WTC11 (cell line): ENCODE data around the gene ACOX3. TPM values are rescaled to one million over a fixed set of nuclear protein-coding genes. Genes with fewer than 3 reads are reported as not detected.

Source experiments
- ATAC-seq: fragments of 200-7000 bp; cut with Tn5 transposase; 2 replicates; pipeline ENCODE4 v1.10.0; 2021; ENCODE audit warnings: mild to moderate bottlenecking, moderate library complexity
- CTCF ChIA-PET: fragments of 300-600 bp; sonication (Branson Sonifier 250); formaldehyde crosslinking; loops from one replicate; lab custom pipeline; 2021; ENCODE audit warnings: antibody characterized with exemption; lab: Charles Lee
- POLR2A ChIA-PET: fragments of 350-600 bp; sonication (Branson Sonifier 250); formaldehyde crosslinking; loops from one replicate; lab custom pipeline; 2021; ENCODE audit warnings: antibody characterized with exemption; lab: Charles Lee
- DNase-seq: peaks from one replicate; pipeline ENCODE4 v3.0.0; 2021; ENCODE audit warnings: low spot score
- H3K27ac Mint-ChIP-seq: 2 replicates; pipeline ENCODE4 v1.8.0; 2021; ENCODE audit warnings: mixed read lengths
- H3K27me3 Mint-ChIP-seq: 2 replicates; pipeline ENCODE4 v1.8.0; 2021; ENCODE audit warnings: low read depth, mild to moderate bottlenecking, moderate library complexity, mixed read lengths
- H3K36me3 Mint-ChIP-seq: 2 replicates; pipeline ENCODE4 v1.8.0; 2021; ENCODE audit warnings: mixed read lengths
- H3K4me1 Mint-ChIP-seq: 2 replicates; pipeline ENCODE4 v1.8.0; 2022; ENCODE audit warnings: mixed read lengths
- H3K4me3 Mint-ChIP-seq: 2 replicates; pipeline ENCODE4 v1.8.0; 2021; ENCODE audit warnings: mild to moderate bottlenecking, moderate library complexity, mixed read lengths
- H3K9me3 Mint-ChIP-seq: 2 replicates; pipeline ENCODE4 v1.8.0; 2021; ENCODE audit warnings: mixed read lengths
- CBFB ChIP-seq: sonication (generic); formaldehyde crosslinking; IDR thresholded peaks from 2 replicates; pipeline ENCODE4 v1.8.1; 2022; ENCODE audit warnings: mild to moderate bottlenecking, low read depth, missing genetic modification reagents
- EMX1 ChIP-seq: fragments of 250-450 bp; sonication (Bioruptor Pico); IDR thresholded peaks from 2 replicates; pipeline ENCODE4 v1.8.0; 2021; ENCODE audit warnings: mild to moderate bottlenecking
- ETV6 ChIP-seq: sonication (generic); formaldehyde crosslinking; IDR thresholded peaks from 2 replicates; pipeline ENCODE4 v1.8.1; 2022; ENCODE audit warnings: mild to moderate bottlenecking, missing genetic modification reagents
- FOXJ3 ChIP-seq: sonication (generic); formaldehyde crosslinking; IDR thresholded peaks from 2 replicates; pipeline ENCODE4 v1.9.0; 2021; ENCODE audit warnings: missing genetic modification reagents, mild to moderate bottlenecking, borderline replicate concordance
- FOXK1 ChIP-seq: sonication (generic); formaldehyde crosslinking; IDR thresholded peaks from 2 replicates; pipeline ENCODE4 v1.8.0; 2022; ENCODE audit warnings: mild to moderate bottlenecking, moderate library complexity, missing genetic modification reagents
- MXD4 ChIP-seq: fragments of 250-450 bp; sonication (Bioruptor Pico); IDR thresholded peaks from 2 replicates; pipeline ENCODE4 v1.8.0; 2021; ENCODE audit warnings: mild to moderate bottlenecking, moderate library complexity, borderline replicate concordance
- RORB ChIP-seq: fragments of 250-450 bp; sonication (Bioruptor Pico); IDR thresholded peaks from 2 replicates; pipeline ENCODE4 v1.9.0; 2021; ENCODE audit warnings: mild to moderate bottlenecking
- SP1 ChIP-seq: sonication (generic); formaldehyde crosslinking; conservative IDR thresholded peaks from 2 replicates; pipeline ENCODE4 v1.8.1; 2022; ENCODE audit warnings: missing genetic modification reagents
- TCF7 ChIP-seq: sonication (generic); formaldehyde crosslinking; IDR thresholded peaks from 2 replicates; pipeline ENCODE4 v1.8.0; 2022; ENCODE audit warnings: mild to moderate bottlenecking, low read depth, missing genetic modification reagents, moderate library complexity
- ZNF219 ChIP-seq: sonication (generic); formaldehyde crosslinking; IDR thresholded peaks from 2 replicates; pipeline ENCODE4 v1.8.0; 2023; ENCODE audit warnings: missing genetic modification reagents, mild to moderate bottlenecking, borderline replicate concordance
- ZNF232 ChIP-seq: sonication (generic); formaldehyde crosslinking; IDR thresholded peaks from 2 replicates; pipeline ENCODE4 v1.8.0; 2022; ENCODE audit warnings: mild to moderate bottlenecking, missing genetic modification reagents
- total RNA-seq: library from RNA; stranded (reverse); gene quantifications from 3 replicates; pipeline ENCODE4 v1.2.3, GENCODE V29; 2021
- TF ChIP-seq, protein P1 (sequence below): fragments of 250-450 bp; sonication (Bioruptor Pico); IDR thresholded peaks from 2 replicates; pipeline ENCODE4 v1.9.0; 2021; ENCODE audit warnings: mild to moderate bottlenecking, borderline replicate concordance
- TF ChIP-seq, protein P2 (sequence below): fragments of 200-600 bp; IDR thresholded peaks from 2 replicates; pipeline ENCODE4 v1.8.0; 2022; ENCODE audit warnings: antibody characterized with exemption
- TF ChIP-seq, protein P3 (sequence below): fragments of 250-450 bp; sonication (Bioruptor Pico); conservative IDR thresholded peaks from 2 replicates; pipeline ENCODE4 v1.9.0; 2021; ENCODE audit warnings: mild to moderate bottlenecking
- TF ChIP-seq, protein P4 (sequence below): sonication (generic); formaldehyde crosslinking; IDR thresholded peaks from 2 replicates; pipeline ENCODE4 v1.8.0; 2022; ENCODE audit warnings: mild to moderate bottlenecking, missing genetic modification reagents
- TF ChIP-seq, protein P5 (sequence below): sonication (generic); formaldehyde crosslinking; IDR thresholded peaks from 2 replicates; pipeline ENCODE4 v1.8.1; 2023; ENCODE audit warnings: mild to moderate bottlenecking, missing genetic modification reagents
- TF ChIP-seq, protein P6 (sequence below): fragments of 250-450 bp; sonication (Bioruptor Pico); IDR thresholded peaks from 2 replicates; pipeline ENCODE4 v1.9.0; 2021; ENCODE audit warnings: mild to moderate bottlenecking
- TF ChIP-seq, protein P7 (sequence below): fragments of 250-450 bp; sonication (Bioruptor Pico); IDR thresholded peaks from 2 replicates; pipeline ENCODE4 v1.9.0; 2021; ENCODE audit warnings: moderate library complexity, mild to moderate bottlenecking, inconsistent platforms, borderline replicate concordance

Gene ACOX3
- total RNA-seq, 1 experiment from 2014 or later = 10.7 TPM

DNA sequence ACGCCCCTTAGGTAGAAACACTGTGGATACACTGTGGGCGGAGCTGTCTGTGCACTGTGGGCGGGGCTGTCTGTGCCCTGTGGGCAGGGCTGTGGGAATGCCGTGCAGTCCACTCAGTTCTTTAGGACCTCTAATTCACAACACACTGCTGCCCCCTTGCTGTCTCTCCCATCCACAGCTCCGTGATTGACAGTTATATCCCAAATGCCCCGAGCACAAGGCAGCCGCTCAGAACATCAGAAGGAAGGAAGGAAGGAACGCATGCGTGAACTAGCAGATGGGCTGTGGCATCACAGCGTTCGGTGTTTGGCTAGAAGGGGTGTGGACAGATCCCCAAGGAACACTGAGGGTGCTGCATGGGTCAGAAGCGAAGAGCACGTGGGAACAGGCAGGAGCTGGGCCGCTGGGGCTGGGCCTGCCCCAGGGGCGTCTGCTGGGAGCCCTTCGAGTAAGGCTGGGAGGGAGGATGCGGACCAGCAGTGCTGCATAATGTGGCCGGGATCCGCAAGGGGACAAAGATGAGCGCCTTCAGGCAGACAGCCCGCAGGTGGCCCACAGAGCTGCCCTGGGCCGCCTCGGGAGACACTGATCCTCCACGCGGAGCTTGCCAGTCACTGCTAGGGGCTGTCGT is 29.8 kb downstream of the ACOX3 start (continued):
- TF ChIP-seq, protein P1, sequence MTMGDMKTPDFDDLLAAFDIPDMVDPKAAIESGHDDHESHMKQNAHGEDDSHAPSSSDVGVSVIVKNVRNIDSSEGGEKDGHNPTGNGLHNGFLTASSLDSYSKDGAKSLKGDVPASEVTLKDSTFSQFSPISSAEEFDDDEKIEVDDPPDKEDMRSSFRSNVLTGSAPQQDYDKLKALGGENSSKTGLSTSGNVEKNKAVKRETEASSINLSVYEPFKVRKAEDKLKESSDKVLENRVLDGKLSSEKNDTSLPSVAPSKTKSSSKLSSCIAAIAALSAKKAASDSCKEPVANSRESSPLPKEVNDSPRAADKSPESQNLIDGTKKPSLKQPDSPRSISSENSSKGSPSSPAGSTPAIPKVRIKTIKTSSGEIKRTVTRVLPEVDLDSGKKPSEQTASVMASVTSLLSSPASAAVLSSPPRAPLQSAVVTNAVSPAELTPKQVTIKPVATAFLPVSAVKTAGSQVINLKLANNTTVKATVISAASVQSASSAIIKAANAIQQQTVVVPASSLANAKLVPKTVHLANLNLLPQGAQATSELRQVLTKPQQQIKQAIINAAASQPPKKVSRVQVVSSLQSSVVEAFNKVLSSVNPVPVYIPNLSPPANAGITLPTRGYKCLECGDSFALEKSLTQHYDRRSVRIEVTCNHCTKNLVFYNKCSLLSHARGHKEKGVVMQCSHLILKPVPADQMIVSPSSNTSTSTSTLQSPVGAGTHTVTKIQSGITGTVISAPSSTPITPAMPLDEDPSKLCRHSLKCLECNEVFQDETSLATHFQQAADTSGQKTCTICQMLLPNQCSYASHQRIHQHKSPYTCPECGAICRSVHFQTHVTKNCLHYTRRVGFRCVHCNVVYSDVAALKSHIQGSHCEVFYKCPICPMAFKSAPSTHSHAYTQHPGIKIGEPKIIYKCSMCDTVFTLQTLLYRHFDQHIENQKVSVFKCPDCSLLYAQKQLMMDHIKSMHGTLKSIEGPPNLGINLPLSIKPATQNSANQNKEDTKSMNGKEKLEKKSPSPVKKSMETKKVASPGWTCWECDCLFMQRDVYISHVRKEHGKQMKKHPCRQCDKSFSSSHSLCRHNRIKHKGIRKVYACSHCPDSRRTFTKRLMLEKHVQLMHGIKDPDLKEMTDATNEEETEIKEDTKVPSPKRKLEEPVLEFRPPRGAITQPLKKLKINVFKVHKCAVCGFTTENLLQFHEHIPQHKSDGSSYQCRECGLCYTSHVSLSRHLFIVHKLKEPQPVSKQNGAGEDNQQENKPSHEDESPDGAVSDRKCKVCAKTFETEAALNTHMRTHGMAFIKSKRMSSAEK (CRISPR knock-in tag) = no peak
- TF ChIP-seq, protein P2, sequence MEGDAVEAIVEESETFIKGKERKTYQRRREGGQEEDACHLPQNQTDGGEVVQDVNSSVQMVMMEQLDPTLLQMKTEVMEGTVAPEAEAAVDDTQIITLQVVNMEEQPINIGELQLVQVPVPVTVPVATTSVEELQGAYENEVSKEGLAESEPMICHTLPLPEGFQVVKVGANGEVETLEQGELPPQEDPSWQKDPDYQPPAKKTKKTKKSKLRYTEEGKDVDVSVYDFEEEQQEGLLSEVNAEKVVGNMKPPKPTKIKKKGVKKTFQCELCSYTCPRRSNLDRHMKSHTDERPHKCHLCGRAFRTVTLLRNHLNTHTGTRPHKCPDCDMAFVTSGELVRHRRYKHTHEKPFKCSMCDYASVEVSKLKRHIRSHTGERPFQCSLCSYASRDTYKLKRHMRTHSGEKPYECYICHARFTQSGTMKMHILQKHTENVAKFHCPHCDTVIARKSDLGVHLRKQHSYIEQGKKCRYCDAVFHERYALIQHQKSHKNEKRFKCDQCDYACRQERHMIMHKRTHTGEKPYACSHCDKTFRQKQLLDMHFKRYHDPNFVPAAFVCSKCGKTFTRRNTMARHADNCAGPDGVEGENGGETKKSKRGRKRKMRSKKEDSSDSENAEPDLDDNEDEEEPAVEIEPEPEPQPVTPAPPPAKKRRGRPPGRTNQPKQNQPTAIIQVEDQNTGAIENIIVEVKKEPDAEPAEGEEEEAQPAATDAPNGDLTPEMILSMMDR = no peak
- no peak for TF ChIP-seq ZNF232 (CRISPR knock-in tag)
- TF ChIP-seq TCF7 = no peak
- TF ChIP-seq FOXK1 = peak; percentile 7; the same call in 1 of the 2 replicates
- TF ChIP-seq, all 79 proteins: peak for 2

DNA sequence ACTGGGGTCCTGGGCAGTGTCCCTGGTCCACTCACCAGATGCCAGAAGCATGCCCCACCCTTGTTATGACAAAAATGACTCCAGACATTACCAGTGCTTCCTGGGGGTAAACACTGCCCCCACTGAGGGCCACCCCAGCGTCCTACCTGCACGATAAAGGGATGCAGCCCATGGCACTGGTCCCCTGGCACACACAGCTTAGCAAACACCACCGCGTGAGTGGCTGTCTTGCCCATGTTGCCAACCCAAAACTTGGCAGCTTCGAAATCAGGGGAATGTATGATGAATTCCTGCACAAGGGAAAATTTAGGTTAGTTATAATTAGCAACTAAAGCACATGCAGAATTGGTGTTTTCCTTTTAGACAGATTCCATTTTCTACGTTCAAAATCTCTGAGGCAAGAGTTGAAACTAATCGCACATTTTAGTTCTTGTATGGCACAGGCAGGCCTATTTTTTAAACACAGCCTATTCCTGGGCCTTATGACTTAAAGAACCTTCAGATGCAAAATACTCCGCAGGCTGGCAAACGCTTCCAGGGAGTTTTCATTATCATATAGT is 30.4 kb downstream of the ACOX3 start:
- Mint-ChIP-seq H3K4me3 (no peak overlapping the region), H3K9me3 (peaks cover 13% of the 10 kb centered on the region)
- POLR2A ChIA-PET = no interaction called here
- no peak for TF ChIP-seq MXD4
- TF ChIP-seq, protein P3, sequence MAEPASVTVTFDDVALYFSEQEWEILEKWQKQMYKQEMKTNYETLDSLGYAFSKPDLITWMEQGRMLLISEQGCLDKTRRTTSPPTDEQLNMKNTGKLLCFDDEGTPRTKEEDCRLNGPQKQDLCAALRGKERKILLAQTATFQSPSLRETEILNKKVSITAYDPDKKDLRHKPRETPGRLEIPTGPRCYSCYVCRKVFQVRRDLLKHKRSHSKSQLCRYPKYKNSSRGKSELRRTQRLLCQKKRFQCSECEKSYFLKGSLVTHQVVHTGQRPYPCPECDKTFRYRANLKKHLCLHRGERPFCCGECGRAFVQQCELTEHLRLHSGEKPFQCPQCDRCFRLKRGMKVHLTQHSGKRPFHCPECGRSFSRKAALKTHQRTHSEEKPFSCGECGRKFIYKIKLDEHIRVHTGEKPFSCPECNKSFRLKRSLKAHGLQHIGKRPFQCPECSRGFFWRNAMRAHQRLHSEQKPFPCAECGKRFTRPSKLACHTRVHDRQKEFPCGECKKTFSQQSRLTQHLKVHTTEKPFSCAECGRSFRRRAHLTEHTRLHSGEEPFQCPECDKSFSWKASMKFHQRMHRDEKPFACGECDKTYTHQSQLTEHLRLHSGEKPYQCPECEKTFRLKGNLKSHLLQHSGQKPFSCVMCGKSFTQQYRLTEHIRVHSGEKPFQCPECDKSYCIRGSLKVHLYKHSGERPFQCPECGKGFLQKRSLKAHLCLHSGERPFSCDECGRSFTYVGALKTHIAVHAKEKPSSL = no peak
- TF ChIP-seq, protein P4, sequence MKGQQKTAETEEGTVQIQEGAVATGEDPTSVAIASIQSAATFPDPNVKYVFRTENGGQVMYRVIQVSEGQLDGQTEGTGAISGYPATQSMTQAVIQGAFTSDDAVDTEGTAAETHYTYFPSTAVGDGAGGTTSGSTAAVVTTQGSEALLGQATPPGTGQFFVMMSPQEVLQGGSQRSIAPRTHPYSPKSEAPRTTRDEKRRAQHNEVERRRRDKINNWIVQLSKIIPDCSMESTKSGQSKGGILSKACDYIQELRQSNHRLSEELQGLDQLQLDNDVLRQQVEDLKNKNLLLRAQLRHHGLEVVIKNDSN = no peak
- no peak for TF ChIP-seq FOXK1
- no peak for TF ChIP-seq FOXJ3 (CRISPR knock-in tag)
- TF ChIP-seq, protein P5, sequence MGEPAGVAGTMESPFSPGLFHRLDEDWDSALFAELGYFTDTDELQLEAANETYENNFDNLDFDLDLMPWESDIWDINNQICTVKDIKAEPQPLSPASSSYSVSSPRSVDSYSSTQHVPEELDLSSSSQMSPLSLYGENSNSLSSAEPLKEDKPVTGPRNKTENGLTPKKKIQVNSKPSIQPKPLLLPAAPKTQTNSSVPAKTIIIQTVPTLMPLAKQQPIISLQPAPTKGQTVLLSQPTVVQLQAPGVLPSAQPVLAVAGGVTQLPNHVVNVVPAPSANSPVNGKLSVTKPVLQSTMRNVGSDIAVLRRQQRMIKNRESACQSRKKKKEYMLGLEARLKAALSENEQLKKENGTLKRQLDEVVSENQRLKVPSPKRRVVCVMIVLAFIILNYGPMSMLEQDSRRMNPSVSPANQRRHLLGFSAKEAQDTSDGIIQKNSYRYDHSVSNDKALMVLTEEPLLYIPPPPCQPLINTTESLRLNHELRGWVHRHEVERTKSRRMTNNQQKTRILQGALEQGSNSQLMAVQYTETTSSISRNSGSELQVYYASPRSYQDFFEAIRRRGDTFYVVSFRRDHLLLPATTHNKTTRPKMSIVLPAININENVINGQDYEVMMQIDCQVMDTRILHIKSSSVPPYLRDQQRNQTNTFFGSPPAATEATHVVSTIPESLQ (CRISPR knock-in tag) = no peak
- TF ChIP-seq ETV6 (CRISPR knock-in tag) = no peak
- no peak for TF ChIP-seq CBFB
- TF ChIP-seq RORB (CRISPR knock-in tag) = no peak
- TF ChIP-seq ZNF219 (CRISPR knock-in tag) = no peak
- TF ChIP-seq SP1 (CRISPR knock-in tag) = no peak
- TF ChIP-seq, protein P6, sequence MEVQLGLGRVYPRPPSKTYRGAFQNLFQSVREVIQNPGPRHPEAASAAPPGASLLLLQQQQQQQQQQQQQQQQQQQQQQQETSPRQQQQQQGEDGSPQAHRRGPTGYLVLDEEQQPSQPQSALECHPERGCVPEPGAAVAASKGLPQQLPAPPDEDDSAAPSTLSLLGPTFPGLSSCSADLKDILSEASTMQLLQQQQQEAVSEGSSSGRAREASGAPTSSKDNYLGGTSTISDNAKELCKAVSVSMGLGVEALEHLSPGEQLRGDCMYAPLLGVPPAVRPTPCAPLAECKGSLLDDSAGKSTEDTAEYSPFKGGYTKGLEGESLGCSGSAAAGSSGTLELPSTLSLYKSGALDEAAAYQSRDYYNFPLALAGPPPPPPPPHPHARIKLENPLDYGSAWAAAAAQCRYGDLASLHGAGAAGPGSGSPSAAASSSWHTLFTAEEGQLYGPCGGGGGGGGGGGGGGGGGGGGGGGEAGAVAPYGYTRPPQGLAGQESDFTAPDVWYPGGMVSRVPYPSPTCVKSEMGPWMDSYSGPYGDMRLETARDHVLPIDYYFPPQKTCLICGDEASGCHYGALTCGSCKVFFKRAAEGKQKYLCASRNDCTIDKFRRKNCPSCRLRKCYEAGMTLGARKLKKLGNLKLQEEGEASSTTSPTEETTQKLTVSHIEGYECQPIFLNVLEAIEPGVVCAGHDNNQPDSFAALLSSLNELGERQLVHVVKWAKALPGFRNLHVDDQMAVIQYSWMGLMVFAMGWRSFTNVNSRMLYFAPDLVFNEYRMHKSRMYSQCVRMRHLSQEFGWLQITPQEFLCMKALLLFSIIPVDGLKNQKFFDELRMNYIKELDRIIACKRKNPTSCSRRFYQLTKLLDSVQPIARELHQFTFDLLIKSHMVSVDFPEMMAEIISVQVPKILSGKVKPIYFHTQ (CRISPR knock-in tag) = no peak
- TF ChIP-seq, protein P7, sequence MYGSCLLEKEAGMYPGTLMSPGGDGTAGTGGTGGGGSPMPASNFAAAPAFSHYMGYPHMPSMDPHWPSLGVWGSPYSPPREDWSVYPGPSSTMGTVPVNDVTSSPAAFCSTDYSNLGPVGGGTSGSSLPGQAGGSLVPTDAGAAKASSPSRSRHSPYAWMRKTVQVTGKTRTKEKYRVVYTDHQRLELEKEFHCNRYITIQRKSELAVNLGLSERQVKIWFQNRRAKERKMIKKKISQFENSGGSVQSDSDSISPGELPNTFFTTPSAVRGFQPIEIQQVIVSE (CRISPR knock-in tag) = no peak
- no peak for TF ChIP-seq EMX1 (CRISPR knock-in tag)
- TF ChIP-seq, all 79 proteins: peak for 0
- Mint-ChIP-seq H3K4me1 (peaks cover 9% of the 10 kb centered on the region), H3K27ac (no peak overlapping the region), H3K36me3 (peaks cover 18% of the 10 kb centered on the region), H3K27me3 (peaks cover 2% of the 10 kb centered on the region; the same call in 1 of the 2 replicates)
- ATAC-seq (no peak), DNase-seq (no peak)
- CTCF ChIA-PET = interaction anchor here (0.5 to 2.5 kb wide), 28 partner anchors 10 to 661 kb away, joined by 3 to 32 read pairs (median 5); partner anchors contain the start of gene ABLIM2
